CD14-positive monocyte (primary cell): ENCODE measurements around the gene GAGE13. TPM values are rescaled to one million over a fixed set of nuclear protein-coding genes. Genes with fewer than 3 reads are reported as not detected.
"Not testable (repeated sequence)": the region's sequence is repeated elsewhere in the genome, so short reads cannot be mapped to it uniquely, and the experiment has no call there.

Source experiments
- DNase-seq, 3 donors: peaks; one replicate each; pipeline ENCODE4 v3.0.0-alpha.2; 2011 to 2022
- H2AFZ ChIP-seq: 2 replicates; pipeline ENCODE4 v1.6.0; 2012; ENCODE audit warnings: mild to moderate bottlenecking, low read depth, low read length, inconsistent platforms; ENCODE audit not compliant: insufficient read depth, poor library complexity, severe bottlenecking
- H3K27ac ChIP-seq, 2 donors: 1 replicate in 1 of 2; 2 replicates in 1 of 2; pipeline ENCODE4 v1.5.1; 2012 to 2013; ENCODE audit warnings: low read length in 2 of 2, control low read depth in 1 of 2, inconsistent platforms in 1 of 2, low read depth in 1 of 2, mild to moderate bottlenecking in 1 of 2
- H3K27me3 ChIP-seq, 2 donors: one replicate each; pipeline versions ENCODE4 v1.6.0 to v1.6.1; 2011 to 2013; ENCODE audit warnings: low read length in 2 of 2; ENCODE audit not compliant: control insufficient read depth in 2 of 2, insufficient read depth in 2 of 2
- H3K36me3 ChIP-seq, 2 donors: replicated peaks in 1 of 2; 1 replicate in 1 of 2; 2 replicates in 1 of 2; pipeline versions ENCODE4 v1.5.1 to v1.6.1; 2012 to 2013; ENCODE audit warnings: low read length in 2 of 2, control low read depth in 1 of 2, inconsistent platforms in 1 of 2, mild to moderate bottlenecking in 1 of 2; ENCODE audit not compliant: insufficient read depth in 2 of 2, control insufficient read depth in 1 of 2
- H3K4me1 ChIP-seq, 2 donors: 1 replicate in 1 of 2; 2 replicates in 1 of 2; pipeline versions ENCODE4 v1.5.1 to v1.6.1; 2012 to 2013; ENCODE audit warnings: low read length in 2 of 2, control low read depth in 1 of 2, inconsistent platforms in 1 of 2, mild to moderate bottlenecking in 1 of 2, moderate library complexity in 1 of 2; ENCODE audit not compliant: insufficient read depth in 2 of 2, control insufficient read depth in 1 of 2
- H3K4me2 ChIP-seq: replicated peaks from 2 replicates; pipeline ENCODE3; 2012; ENCODE audit warnings: low read length, moderate library complexity, mild to moderate bottlenecking; ENCODE audit not compliant: poor library complexity, severe bottlenecking; ENCODE audit errors: extremely low read depth
- H3K4me3 ChIP-seq, 3 experiments: fragments of 200-600 bp in 1 of 3; sonication (generic) in 1 of 3; replicated peaks in 1 of 3; 1 replicate in 2 of 3; 2 replicates in 1 of 3; pipeline ENCODE4 v1.5.1; 2011 to 2013; ENCODE audit warnings: low read length in 3 of 3, mild to moderate bottlenecking in 3 of 3, control low read depth in 2 of 3, low read depth in 2 of 3, inconsistent platforms in 1 of 3, moderate library complexity in 1 of 3
- H3K79me2 ChIP-seq: 2 replicates; pipeline ENCODE4 v1.6.0; 2012; ENCODE audit warnings: mild to moderate bottlenecking, control low read depth, inconsistent platforms, low read length, moderate library complexity; ENCODE audit not compliant: insufficient read depth
- H3K9ac ChIP-seq: 2 replicates; pipeline ENCODE4 v1.6.0; 2017; ENCODE audit warnings: low read length, mild to moderate bottlenecking; ENCODE audit not compliant: insufficient read depth, poor library complexity, severe bottlenecking
- H3K9me3 ChIP-seq, 2 donors: replicated peaks in 1 of 2; 1 replicate in 1 of 2; 2 replicates in 1 of 2; pipeline versions ENCODE4 v1.5.1 to v1.6.1; 2012 to 2013; ENCODE audit warnings: low read length in 2 of 2, control low read depth in 1 of 2; ENCODE audit not compliant: control insufficient read depth in 1 of 2, insufficient read depth in 1 of 2
- H4K20me1 ChIP-seq: 2 replicates; pipeline ENCODE4 v1.6.0; 2012; ENCODE audit warnings: mild to moderate bottlenecking, low read length, control low read depth, moderate library complexity; ENCODE audit not compliant: insufficient read depth
- H3K27ac Mint-ChIP-seq, 7 donors: one replicate each; pipeline ENCODE4 v1.8.0; 2020; ENCODE audit warnings: mild to moderate bottlenecking in 7 of 7, mixed read lengths in 7 of 7, moderate library complexity in 6 of 7, inconsistent platforms in 2 of 7
- H3K27me3 Mint-ChIP-seq, 3 donors: one replicate each; pipeline ENCODE4 v1.8.0; 2021 to 2022; ENCODE audit warnings: low read depth in 3 of 3, mild to moderate bottlenecking in 3 of 3, mixed read lengths in 3 of 3, moderate library complexity in 3 of 3, inconsistent platforms in 1 of 3
- H3K36me3 Mint-ChIP-seq, 2 donors: one replicate each; pipeline ENCODE4 v1.8.0; 2020; ENCODE audit warnings: mixed read lengths in 2 of 2, inconsistent platforms in 1 of 2, mild to moderate bottlenecking in 1 of 2
- H3K4me1 Mint-ChIP-seq: one replicate; pipeline ENCODE4 v1.8.0; 2020; ENCODE audit warnings: mild to moderate bottlenecking, mixed read lengths
- H3K4me3 Mint-ChIP-seq, 2 donors: one replicate each; pipeline ENCODE4 v1.8.0; 2020; ENCODE audit warnings: mild to moderate bottlenecking in 2 of 2, mixed read lengths in 2 of 2, moderate library complexity in 1 of 2
- H3K9me3 Mint-ChIP-seq, 7 donors: one replicate each; pipeline ENCODE4 v1.8.0; 2020 to 2022; ENCODE audit warnings: mixed read lengths in 7 of 7, mild to moderate bottlenecking in 6 of 7, moderate library complexity in 6 of 7, inconsistent platforms in 2 of 7
- WGBS: methylation state at CpG from one replicate; pipeline ENCODE4 v1.1.5; 2013; ENCODE audit warnings: missing lambda C conversion rate; ENCODE audit not compliant: insufficient coverage; 5-methylcytosine and 5-hydroxymethylcytosine counted together
- intact Hi-C, 2 donors: fragments of 100-400 bp; cut with micrococcal nuclease; formaldehyde crosslinking; loops; one replicate each; pipeline versions ENCODE4 v1.15.0 to v1.15.1; 2023
- polyA plus RNA-seq, 3 donors: library from polyadenylated mRNA; depleted of rRNA in 1 of 3; unstranded in 2 of 3; stranded (reverse) in 1 of 3; fragments of 300-500 nt in 2 of 3; fragments of >200 nt in 1 of 3; fragmentation: Illumina TruSeq in 2 of 3; gene quantifications; 1 replicate in 2 of 3; 2 replicates in 1 of 3; pipeline ENCODE4 v1.2.3, GENCODE V29; 2012 to 2021

GAGE13 gene
- polyA plus RNA-seq, 3 donors, result not detected

DNA sequence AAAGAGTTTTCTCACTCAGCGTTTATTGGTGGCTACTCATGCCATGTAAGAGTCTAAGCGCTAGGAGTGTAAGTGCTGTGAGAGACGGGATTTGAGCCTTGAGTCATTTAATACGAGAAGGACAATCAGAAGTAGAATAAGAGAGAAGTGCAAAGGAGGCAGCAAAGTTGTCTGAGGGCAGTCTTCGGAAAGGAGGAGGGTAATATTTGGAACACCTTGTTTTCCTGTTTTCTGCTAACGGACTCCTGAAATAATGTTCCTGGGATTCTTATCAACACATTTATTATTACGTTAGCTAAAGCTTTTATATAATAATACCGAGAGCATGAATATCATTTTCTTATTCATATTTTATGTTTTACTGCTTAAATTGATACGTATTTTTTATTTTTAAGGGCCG is 14.0 kb downstream of the GAGE13 start:
- not testable (repeated sequence) for H3K4me3 ChIP-seq

GRCh38 chrX:49346150-49346549 is 14.8 kb downstream of the GAGE13 start:
- H2AFZ ChIP-seq, intact Hi-C loops, H3K4me1 Mint-ChIP-seq, H3K36me3 Mint-ChIP-seq, H3K9me3 ChIP-seq, H3K4me2 ChIP-seq, H3K4me3 Mint-ChIP-seq, H3K27me3 ChIP-seq, H3K4me3 ChIP-seq, H4K20me1 ChIP-seq, H3K36me3 ChIP-seq, H3K9ac ChIP-seq, H3K9me3 Mint-ChIP-seq, H3K27ac ChIP-seq, H3K4me1 ChIP-seq, H3K79me2 ChIP-seq, H3K27me3 Mint-ChIP-seq, H3K27ac Mint-ChIP-seq: not testable (repeated sequence)
- 93% methylated on average over 5 of the region's 11 CpGs for WGBS
- DNase-seq, result peak in 1 of 3 donors; percentile 10

More for the DNA sequence above, 14.0 kb downstream of the GAGE13 start:
- H3K27ac ChIP-seq, H3K79me2 ChIP-seq, H3K36me3 Mint-ChIP-seq, H3K36me3 ChIP-seq, H3K4me1 Mint-ChIP-seq, H3K4me2 ChIP-seq, H3K27me3 Mint-ChIP-seq, H3K4me3 Mint-ChIP-seq, DNase-seq, H3K9ac ChIP-seq, H4K20me1 ChIP-seq, H3K27me3 ChIP-seq, H2AFZ ChIP-seq, intact Hi-C loops, H3K27ac Mint-ChIP-seq, H3K9me3 Mint-ChIP-seq, H3K9me3 ChIP-seq, H3K4me1 ChIP-seq: not testable (repeated sequence)
- 100% methylated on average over 1 of the region's 10 CpGs for WGBS

Other genes with a start within 250 kb of the GAGE13 start
- gene GPKOW, start 207.8 kb upstream of the GAGE13 start, polyA plus RNA-seq, result 10 to 100 TPM; 14.3 to 23.1 (median 18.1) TPM
- 1 to 10 TPM; 1.1 to 2.0 (median 1.5) TPM for gene MAGIX, start 168.8 kb upstream of the GAGE13 start, polyA plus RNA-seq
- 100 to 1,000 TPM; 280 to 374 (median 330) TPM for gene PLP2, start 159.7 kb upstream of the GAGE13 start, polyA plus RNA-seq
- 10 to 100 TPM in 1 of 3 donors, 1 to 10 TPM in 2; 4.4 to 22.3 (median 5.4) TPM for gene PRICKLE3, start 145.2 kb upstream of the GAGE13 start, polyA plus RNA-seq
- gene SYP, start 131.4 kb upstream of the GAGE13 start, polyA plus RNA-seq, result under 1 TPM; 0.27 to 0.69 (median 0.68) TPM
- gene CACNA1F, start 98.2 kb upstream of the GAGE13 start, polyA plus RNA-seq, result under 1 TPM in 1 of 3 donors, not detected in 2; 0.73 TPM
- 10 to 100 TPM; 24.8 to 36.3 (median 36.2) TPM for gene CCDC22, start 96.1 kb upstream of the GAGE13 start, polyA plus RNA-seq
- gene FOXP3, start 66.9 kb upstream of the GAGE13 start, polyA plus RNA-seq, result under 1 TPM in 1 of 3 donors, not detected in 2; 0.10 TPM
- 1 to 10 TPM in 2 of 3 donors, under 1 TPM in 1; 0.47 to 1.6 (median 1.6) TPM for gene PPP1R3F, start 61.8 kb upstream of the GAGE13 start, polyA plus RNA-seq
- not detected for gene GAGE10, start 27.9 kb upstream of the GAGE13 start, polyA plus RNA-seq
- not detected for gene GAGE12J, start 9.5 kb upstream of the GAGE13 start, polyA plus RNA-seq
- gene GAGE12C, start 200.6 kb downstream of the GAGE13 start, polyA plus RNA-seq, result not detected
- not detected for gene GAGE12D, start 210.2 kb downstream of the GAGE13 start, polyA plus RNA-seq
- not detected for gene GAGE12E, start 219.7 kb downstream of the GAGE13 start, polyA plus RNA-seq
- gene GAGE12F, start 229.3 kb downstream of the GAGE13 start, polyA plus RNA-seq, result not detected
- gene GAGE12G, start 238.8 kb downstream of the GAGE13 start, polyA plus RNA-seq, result not detected
- gene GAGE12H, start 248.4 kb downstream of the GAGE13 start, polyA plus RNA-seq, result not detected